ENCODE results near the gene DLG2.
"Not testable (repeated sequence)": the region's sequence is repeated elsewhere in the genome, so short reads cannot be mapped to it uniquely, and the experiment has no call there.

The DLG2 gene

GRCh38 chr11:83471831-83472727 lies 2155.1 kb downstream of the DLG2 start:
- no peak for DNase-seq (ENCODE audit: low read depth in 2 of 2)

- no peak for DNase-seq (ENCODE audit: low read depth in 2 of 2)
Observed at GRCh38 chr11:83467837-83468236, 2159.3 kb downstream of the DLG2 start.

- no peak for DNase-seq (ENCODE audit: low read depth in 2 of 2)
Observed at GRCh38 chr11:83464160-83464944, 2162.8 kb downstream of the DLG2 start.

- DNase-seq (ENCODE audit: low read depth in 2 of 2), result no peak
Observed at GRCh38 chr11:83459798-83460197, 2167.3 kb downstream of the DLG2 start.

DNA sequence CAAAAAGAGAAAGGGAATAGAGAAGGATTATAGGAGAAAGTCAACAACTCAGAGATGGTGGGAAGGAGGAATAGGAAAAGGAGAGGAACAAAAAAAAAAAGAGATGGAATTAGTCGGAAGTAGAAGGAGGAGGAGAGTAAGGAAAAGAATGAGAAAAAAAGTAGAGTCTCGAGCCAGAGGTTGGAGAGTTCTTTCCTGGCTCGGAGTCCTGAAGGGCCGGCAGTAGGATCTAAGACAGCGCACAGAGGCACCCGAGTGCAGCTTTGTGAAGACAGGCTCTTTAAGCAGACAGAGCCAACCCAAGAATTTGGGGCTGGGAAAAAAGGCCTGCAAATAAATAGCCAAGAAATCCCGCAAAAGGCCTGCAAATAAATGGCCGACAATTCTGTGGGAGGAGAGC lies 2170.6 kb downstream of the DLG2 start:
- DNase-seq (ENCODE audit: low read depth in 2 of 2), result no peak

DNA sequence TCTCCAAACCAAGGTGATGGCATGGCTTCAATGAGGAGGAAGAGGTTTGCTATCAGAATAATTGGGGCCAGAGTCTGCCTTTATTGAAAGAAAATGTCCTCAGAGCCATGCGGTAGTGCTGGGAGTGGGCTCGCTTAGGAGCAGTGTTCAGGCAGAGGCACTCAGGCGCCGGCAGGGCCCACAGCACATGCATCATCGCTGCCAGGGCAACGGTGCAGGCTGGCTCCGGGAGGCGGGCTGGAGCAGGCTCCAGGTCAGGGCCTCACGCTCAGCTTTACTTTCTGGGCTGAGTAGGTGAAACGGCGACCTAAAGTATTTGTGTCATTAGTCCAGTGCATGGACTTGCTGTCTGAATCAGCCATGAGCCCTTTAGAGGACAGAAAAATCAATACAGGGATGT lies 2171.1 kb downstream of the DLG2 start:
- no peak for DNase-seq (ENCODE audit: low read depth in 2 of 2)

- DNase-seq (ENCODE audit: low read depth in 2 of 2), result no peak
Observed at GRCh38 chr11:83455356-83455755, 2171.8 kb downstream of the DLG2 start.

DNA sequence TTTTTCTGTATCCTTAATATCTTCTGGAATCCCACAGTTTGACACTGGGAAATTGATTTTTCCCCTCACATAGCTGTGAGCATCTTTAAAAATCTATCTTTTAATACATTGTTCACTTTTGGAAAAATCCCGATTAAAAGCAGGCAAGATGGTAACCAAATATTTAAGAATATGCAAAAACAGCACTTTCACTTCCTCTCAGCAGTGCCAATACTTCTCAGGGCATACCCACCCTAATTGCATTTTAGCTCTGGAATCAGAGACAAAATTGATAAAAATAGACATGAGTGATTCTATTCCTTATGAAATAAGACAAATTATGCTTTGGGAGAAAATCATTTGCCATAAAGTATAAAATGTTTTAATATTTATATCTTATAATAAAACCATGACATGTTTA lies 2172.5 kb downstream of the DLG2 start:
- DNase-seq (ENCODE audit: low read depth in 2 of 2), result no peak

GRCh38 chr11:83449338-83449913 lies 2177.7 kb downstream of the DLG2 start:
- no peak for DNase-seq (ENCODE audit: low read depth in 2 of 2)

GRCh38 chr11:83448686-83449085 lies 2178.5 kb downstream of the DLG2 start:
- DNase-seq (ENCODE audit: low read depth in 2 of 2), result no peak

GRCh38 chr11:83443880-83444279 lies 2183.3 kb downstream of the DLG2 start:
- not testable (repeated sequence) for DNase-seq (ENCODE audit: low read depth in 2 of 2)

DNA sequence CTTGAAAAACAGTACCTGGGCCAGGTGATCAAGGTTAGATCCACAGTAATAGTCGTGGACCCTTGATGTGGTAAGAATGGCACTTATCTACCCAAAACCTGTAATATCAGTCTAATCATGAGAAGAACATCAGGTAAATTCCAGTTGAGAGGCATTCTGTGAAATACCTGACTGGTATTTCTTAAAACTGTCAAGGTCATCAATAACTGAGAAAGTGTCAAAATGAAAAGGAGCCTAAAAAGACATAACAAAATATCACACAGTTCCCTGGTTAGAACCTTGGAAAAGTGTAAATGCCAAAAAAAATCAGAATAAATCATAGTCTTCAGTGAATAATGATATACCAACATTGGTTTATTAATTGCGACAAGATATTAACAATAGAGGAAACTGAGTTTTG lies 2185.5 kb downstream of the DLG2 start:
- no peak for DNase-seq (ENCODE audit: low read depth in 2 of 2)

GRCh38 chr11:83441171-83441570 lies 2186.0 kb downstream of the DLG2 start:
- no peak for DNase-seq (ENCODE audit: low read depth in 2 of 2)

DNA sequence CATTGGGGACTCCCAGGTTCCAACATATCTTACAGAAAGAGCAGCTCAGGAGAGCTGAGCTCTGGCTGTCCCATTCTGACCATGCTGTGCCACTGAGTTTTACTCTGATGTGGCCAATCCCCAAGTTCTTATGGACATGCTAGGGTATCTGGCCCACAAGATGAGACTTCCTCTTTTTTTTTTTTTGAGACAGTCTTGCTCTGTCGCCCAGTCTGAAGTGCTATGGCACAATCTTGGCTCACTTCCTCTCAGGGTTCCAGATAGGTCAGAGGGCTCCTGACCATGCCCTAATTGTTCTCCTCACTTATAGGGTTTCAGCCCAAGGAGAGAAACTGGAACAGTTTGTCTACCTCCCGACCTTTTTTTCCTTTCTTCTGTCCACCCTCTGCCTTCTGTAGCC lies 2188.7 kb downstream of the DLG2 start:
- no peak for DNase-seq (ENCODE audit: low read depth in 2 of 2)

DNA sequence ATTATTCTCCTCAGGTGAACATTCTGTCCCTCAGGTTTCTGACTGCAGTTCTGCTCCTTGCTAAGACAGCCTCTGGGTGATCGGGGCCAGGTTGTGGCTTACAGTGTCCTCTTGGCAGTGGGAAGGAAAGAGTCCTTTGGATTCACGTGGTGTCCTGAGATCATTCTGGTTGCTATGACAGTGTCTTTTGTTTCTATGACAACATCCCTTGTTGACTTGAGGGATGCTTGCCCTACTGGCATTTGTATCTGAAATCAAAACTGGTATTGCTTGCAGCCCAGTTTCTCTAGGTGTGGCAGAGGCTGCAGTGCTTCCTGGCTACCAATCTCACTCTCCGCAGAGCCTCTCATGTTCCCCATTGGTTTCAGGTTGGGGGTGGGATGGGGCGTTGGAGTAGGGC lies 2189.2 kb downstream of the DLG2 start:
- DNase-seq (ENCODE audit: low read depth in 2 of 2), result no peak

DNA sequence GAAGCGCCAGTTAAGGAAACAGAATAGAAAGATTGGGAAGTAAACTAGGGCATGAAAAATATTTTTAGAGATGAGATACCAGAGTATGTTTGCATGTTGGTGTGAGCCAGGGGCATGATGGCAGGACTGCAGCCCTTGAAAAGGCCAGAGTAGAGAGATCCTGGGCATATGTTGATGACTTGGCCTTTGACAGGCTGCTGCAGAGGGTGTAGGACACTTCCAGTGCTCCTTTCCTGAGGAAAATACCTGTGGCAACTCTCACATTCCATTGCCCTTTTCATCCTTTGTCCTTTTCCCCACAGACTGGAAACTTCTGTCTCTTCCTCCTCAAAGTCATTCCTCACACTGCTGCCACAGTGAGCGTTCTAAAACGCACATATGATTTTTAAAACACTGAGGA lies 2190.3 kb downstream of the DLG2 start:
- no peak for DNase-seq (ENCODE audit: low read depth in 2 of 2)

GRCh38 chr11:83434812-83435211 lies 2192.3 kb downstream of the DLG2 start:
- DNase-seq (ENCODE audit: low read depth in 2 of 2), result not testable (repeated sequence)

GRCh38 chr11:83427943-83428342 lies 2199.2 kb downstream of the DLG2 start:
- no peak for DNase-seq (ENCODE audit: low read depth in 2 of 2)

- no peak for DNase-seq (ENCODE audit: low read depth in 2 of 2)
Observed at GRCh38 chr11:83427501-83427900, 2199.6 kb downstream of the DLG2 start.

- no peak for DNase-seq (ENCODE audit: low read depth in 2 of 2)
Observed at GRCh38 chr11:83425137-83425466, 2202.0 kb downstream of the DLG2 start.

DNA sequence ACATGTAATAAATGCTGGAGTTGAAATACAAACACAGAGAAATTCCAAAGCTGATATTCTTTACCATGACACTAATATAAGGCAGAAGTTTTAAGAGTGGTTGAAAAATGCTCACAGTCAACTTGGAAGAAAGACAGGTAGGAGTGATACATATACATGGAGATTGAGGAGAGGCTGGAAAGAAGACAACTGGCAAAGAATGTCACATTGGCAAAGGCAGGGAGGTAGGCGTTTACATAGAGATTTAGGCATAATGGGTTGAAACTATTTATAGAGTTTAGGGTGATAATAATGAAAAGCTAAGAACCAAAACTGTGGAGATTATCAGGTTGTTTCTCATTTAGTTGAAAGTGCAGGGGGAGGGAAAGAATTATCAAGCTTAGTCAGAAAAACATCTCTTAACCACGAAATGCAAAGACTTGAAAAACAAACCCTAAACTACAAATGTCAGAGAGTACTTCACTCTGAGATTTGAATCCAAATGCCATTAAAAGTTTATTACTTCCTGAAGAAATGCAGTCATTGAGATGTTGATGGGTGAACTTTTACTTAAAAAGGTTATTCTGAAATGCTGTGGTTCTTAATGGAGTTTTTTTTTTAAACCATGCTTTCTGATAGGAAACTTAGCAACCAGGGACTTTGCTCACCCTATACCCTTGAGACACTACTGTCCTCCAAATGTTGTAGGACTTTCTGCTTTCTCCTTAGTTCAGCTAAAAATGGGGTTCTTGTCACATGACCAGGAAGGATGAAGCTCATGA lies 2202.6 kb downstream of the DLG2 start:
- no peak for DNase-seq (ENCODE audit: low read depth in 2 of 2)

GRCh38 chr11:83422641-83423040 lies 2204.5 kb downstream of the DLG2 start:
- not testable (repeated sequence) for DNase-seq (ENCODE audit: low read depth in 2 of 2)
